Adrenal gland (tissue), 5 donors: Measurements from ENCODE around the gene RBM33.

Source experiments
- POLR2A ChIP-seq, 2 donors: fragments of 450-650 bp; IDR thresholded peaks; one replicate each; pipeline ENCODE4 v1.6.1; 2017; ENCODE audit warnings: antibody characterized with exemption in 2 of 2, mild to moderate bottlenecking in 2 of 2, moderate library complexity in 1 of 2
- TF ChIP-seq, protein P1 (sequence below), 6 experiments: fragments of 450-650 bp in 4 of 6; fragments of 200-600 bp in 2 of 6; sonication (generic) in 1 of 6; IDR thresholded peaks; 1 replicate in 5 of 6; 2 replicates in 1 of 6; pipeline versions ENCODE4 v1.5.1 to v1.8.0; 2016 to 2021; ENCODE audit warnings: antibody characterized with exemption in 6 of 6, mild to moderate bottlenecking in 2 of 6, moderate library complexity in 1 of 6
- donor health status: DM: no; HTN: no; CAD: no.

DNA sequence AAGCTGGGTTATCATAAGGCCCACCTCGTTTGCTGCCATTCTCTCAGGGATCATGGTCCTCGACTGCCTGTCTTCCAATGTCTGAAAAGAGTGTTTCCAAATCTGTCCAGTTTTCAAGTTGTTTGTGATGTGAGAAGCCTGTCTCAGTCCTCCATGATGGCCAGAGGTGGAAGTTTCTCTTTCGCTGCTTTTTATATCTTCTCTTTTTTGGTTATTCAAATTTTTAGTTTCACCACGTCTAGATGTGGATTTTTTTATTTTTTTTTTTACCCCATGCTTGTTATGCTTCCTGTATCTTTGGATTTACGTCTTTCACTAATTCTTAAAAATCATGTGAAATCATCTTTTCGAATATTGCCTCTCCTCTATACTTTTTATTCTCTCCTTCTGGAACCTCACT is 6.1 kb upstream of the RBM33 start:
- TF ChIP-seq, protein P1, sequence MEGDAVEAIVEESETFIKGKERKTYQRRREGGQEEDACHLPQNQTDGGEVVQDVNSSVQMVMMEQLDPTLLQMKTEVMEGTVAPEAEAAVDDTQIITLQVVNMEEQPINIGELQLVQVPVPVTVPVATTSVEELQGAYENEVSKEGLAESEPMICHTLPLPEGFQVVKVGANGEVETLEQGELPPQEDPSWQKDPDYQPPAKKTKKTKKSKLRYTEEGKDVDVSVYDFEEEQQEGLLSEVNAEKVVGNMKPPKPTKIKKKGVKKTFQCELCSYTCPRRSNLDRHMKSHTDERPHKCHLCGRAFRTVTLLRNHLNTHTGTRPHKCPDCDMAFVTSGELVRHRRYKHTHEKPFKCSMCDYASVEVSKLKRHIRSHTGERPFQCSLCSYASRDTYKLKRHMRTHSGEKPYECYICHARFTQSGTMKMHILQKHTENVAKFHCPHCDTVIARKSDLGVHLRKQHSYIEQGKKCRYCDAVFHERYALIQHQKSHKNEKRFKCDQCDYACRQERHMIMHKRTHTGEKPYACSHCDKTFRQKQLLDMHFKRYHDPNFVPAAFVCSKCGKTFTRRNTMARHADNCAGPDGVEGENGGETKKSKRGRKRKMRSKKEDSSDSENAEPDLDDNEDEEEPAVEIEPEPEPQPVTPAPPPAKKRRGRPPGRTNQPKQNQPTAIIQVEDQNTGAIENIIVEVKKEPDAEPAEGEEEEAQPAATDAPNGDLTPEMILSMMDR (IDR thresholded peaks at IDR 0.05): no peak
- no peak for TF ChIP-seq POLR2A (IDR thresholded peaks at IDR 0.05)
